Tibial nerve (tissue), 4 donors: Measurements from ENCODE around the gene ERVH48-1.

ENCODE experiments used
- CTCF ChIP-seq, 5 experiments: fragments of 200-600 bp in 3 of 5; fragments of 450-650 bp in 2 of 5; sonication (generic) in 3 of 5; IDR thresholded peaks; one replicate each; pipeline ENCODE4 v1.5.1; 2016 to 2019; ENCODE audit warnings: antibody characterized with exemption in 5 of 5, mild to moderate bottlenecking in 3 of 5, moderate library complexity in 2 of 5
- EP300 ChIP-seq, 2 donors: sonication (generic); formaldehyde crosslinking; IDR thresholded peaks; one replicate each; pipeline ENCODE4 v1.6.1; 2017; ENCODE audit warnings: antibody characterized with exemption in 2 of 2, mild to moderate bottlenecking in 1 of 2

- no peak for TF ChIP-seq CTCF (IDR thresholded peaks at IDR 0.05)
- no peak for TF ChIP-seq EP300 (IDR thresholded peaks at IDR 0.05)
These were observed 12.7 kb upstream of the ERVH48-1 start for GRCh38 chr21:42937960-42938605.
